ENCODE data around the gene POU5F1. TPM values are rescaled to one million over a fixed set of nuclear protein-coding genes. Genes with fewer than 3 reads are reported as not detected.
A peak's percentile ranks its signal among the peaks of the same experiment; 100 is the strongest.
"Not testable (repeated sequence)": the region's sequence is repeated elsewhere in the genome, so short reads cannot be mapped to it uniquely, and the experiment has no call there.

Gene POU5F1
- total and polyA plus RNA-seq, 8 donors: 0.37 to 2.0 (median 1.8) TPM

DNA sequence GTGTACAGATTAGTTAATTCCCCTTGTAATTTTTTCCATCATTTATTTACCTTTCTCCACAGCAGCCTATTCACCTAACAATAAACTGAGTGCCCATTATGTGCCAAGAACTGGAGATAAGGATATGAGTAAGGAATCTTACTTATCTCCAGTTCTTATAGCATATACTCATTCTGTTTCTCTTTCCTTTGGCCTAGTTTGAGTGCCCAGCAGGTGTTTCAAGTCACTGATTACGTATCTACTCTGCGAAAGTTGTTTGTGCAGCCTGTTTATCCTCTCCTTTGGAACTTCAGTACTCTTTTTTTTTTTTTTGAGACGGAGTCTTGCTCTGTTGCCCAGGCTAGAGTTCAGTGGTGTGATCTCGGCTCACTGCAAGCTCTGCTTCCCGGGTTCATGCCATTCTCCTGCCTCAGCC lies 17.3 kb upstream of the POU5F1 start:
- H3K36me3 ChIP-seq: no peaks in the 10 kb centered on the region
- ATAC-seq (peak; percentile 80), DNase-seq (no peak)
- TF ChIP-seq CTCF (IDR thresholded peaks at IDR 0.05): no peak
- H3K27me3 ChIP-seq: no peaks in the 10 kb centered on the region
- intact Hi-C loops (cut with DNase I): no loop called here
- peak overlapping the region; percentile 45 to 83 for H3K27ac ChIP-seq
- no peaks in the 10 kb centered on the region for H3K9me3 ChIP-seq
- H3K4me1 ChIP-seq: peaks cover 0 to 3% of the 10 kb centered on the region in 2 donors
- no peak overlapping the region for H3K4me3 ChIP-seq

DNA sequence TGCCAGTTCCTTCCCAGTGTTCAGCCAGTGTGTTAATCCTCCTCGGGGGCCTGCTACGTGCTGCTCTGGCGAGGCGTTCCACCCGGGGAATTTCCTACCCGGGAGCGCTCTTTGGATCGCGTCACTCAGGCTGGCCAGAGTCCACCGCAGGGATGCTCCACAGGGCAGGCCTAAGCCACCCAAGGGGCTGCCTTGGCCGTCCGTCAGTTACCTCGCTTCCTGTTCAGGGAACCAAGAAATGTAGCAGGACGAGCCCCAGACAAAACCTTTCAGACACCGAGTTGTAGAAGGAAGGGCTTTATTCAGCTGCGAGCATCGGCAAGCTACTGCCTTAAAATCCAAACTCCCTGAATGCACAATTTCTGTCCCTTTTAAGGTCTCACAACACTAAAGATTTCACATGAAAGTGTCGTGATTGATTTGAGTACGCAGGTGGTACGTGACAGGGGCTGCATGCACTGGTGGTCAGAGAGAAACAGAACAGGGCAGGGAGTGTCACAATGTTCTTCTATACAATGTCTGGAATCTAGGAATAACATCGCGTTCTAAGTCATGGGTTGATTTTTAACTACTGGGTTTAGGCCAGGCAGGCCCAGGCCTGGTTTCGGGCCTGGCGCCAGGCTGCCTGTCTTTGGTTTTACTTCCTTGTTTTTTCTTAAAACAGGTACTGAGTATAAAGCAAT lies 15.7 kb upstream of the POU5F1 start:
- no peak for TF ChIP-seq CTCF (IDR thresholded peaks at IDR 0.05)
- intact Hi-C loops (cut with DNase I): no loop called here
- Histone ChIP-seq H3K27ac (peak overlapping the region; percentile 79 to 83), H3K27me3 (no peaks in the 10 kb centered on the region), H3K36me3 (no peaks in the 10 kb centered on the region), H3K9me3 (no peaks in the 10 kb centered on the region), H3K4me1 (peaks cover 0 to 3% of the 10 kb centered on the region in 2 donors), H3K4me3 (peak overlapping the region; percentile 5 to 31)
- ATAC-seq: peak; percentile 54
- DNase-seq: peak in 1 of 4 donors; percentile 80

DNA sequence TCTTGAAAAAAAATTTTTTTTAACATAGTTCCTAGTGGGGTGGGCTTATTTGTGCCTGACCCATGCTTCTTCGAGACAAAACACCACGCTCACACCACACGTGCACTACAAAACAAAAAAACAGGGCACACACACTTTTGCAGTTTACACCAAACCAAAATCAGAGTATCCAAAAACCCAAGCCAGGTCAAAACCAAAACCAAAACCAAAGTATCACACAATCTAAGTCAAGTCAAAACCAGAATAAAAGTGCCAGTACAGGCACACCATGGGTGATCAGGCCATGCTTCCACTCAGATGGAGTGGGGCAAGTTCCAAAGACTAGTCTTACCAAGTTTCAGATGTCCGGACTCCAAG lies 15.2 kb upstream of the POU5F1 start:
- DNase-seq; H3K9me3 ChIP-seq; intact Hi-C loops (cut with DNase I); H3K4me1 ChIP-seq; ATAC-seq; H3K36me3 ChIP-seq; H3K27me3 ChIP-seq: not testable (repeated sequence)
- Histone ChIP-seq H3K4me3 (peak overlapping the region; percentile 9 to 31), H3K27ac (peak overlapping the region; percentile 79 to 83)

GRCh38 chr6:31183859-31184258 lies 13.4 kb upstream of the POU5F1 start:
- intact Hi-C loops (cut with DNase I); H3K27ac ChIP-seq; ATAC-seq; H3K4me3 ChIP-seq; H3K9me3 ChIP-seq; H3K36me3 ChIP-seq; H3K27me3 ChIP-seq; DNase-seq: not testable (repeated sequence)
- H3K4me1 ChIP-seq: peaks cover 3 to 11% of the 10 kb centered on the region in 2 donors

- H3K4me3 ChIP-seq; H3K27me3 ChIP-seq; H3K27ac ChIP-seq; H3K36me3 ChIP-seq; intact Hi-C loops (cut with DNase I); H3K9me3 ChIP-seq; DNase-seq; ATAC-seq: not testable (repeated sequence)
- peaks cover 3 to 14% of the 10 kb centered on the region in 2 donors for H3K4me1 ChIP-seq
Observed at GRCh38 chr6:31183287-31183686, 12.8 kb upstream of the POU5F1 start.

DNA sequence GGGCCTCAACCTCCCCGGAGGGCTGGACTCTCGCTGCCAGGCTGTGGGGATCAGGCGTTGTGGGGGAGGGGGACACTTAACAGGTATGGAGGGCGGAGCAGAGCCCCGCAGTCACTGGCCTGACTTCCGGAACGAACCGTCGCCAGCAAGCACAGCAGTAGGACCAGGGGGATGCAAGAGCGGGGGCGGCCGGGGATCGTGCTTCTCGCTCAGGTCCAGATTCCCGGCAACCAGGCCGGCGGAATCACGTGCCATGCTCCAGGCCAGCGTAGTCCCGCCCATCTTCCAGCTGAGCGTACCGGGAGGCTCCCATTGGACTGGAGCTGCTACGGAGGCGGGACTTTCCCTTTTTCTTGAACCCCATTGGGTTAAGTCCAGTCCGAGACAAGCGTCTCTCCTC lies 10.0 kb upstream of the POU5F1 start:
- H3K4me1 ChIP-seq: peaks cover 0 to 14% of the 10 kb centered on the region in 2 donors
- peak; percentile 97 for ATAC-seq
- H3K9me3 ChIP-seq: no peaks in the 10 kb centered on the region
- peaks cover 0 to 6% of the 10 kb centered on the region in 2 donors for H3K36me3 ChIP-seq
- intact Hi-C loops (cut with DNase I): no loop called here
- no peaks in the 10 kb centered on the region for H3K27me3 ChIP-seq
- TF ChIP-seq CTCF (IDR thresholded peaks at IDR 0.05): no peak
- peak overlapping the region; percentile 11 to 39 for H3K4me3 ChIP-seq
- peak overlapping the region in 1 of 2 donors; percentile 23 for H3K27ac ChIP-seq
- DNase-seq: peak in 3 of 4 donors; percentile 74 to 88 (median 77)

- Histone ChIP-seq H3K27ac (no peak overlapping the region), H3K4me3 (peak overlapping the region; percentile 11 to 39), H3K27me3 (no peaks in the 10 kb centered on the region), H3K9me3 (no peaks in the 10 kb centered on the region), H3K4me1 (peaks cover 0 to 14% of the 10 kb centered on the region in 2 donors), H3K36me3 (peaks cover 0 to 6% of the 10 kb centered on the region in 2 donors)
- TF ChIP-seq CTCF (IDR thresholded peaks at IDR 0.05): no peak
- no peak for ATAC-seq
- no peak for DNase-seq
- intact Hi-C loops (cut with DNase I): no loop called here
Observed at GRCh38 chr6:31179896-31180295, 9.4 kb upstream of the POU5F1 start.

All from left lung (tissue), 10 donors.